ENCODE data around the gene CXCL13. TPM values are rescaled to one million over a fixed set of nuclear protein-coding genes. Genes with fewer than 3 reads are reported as not detected.

Gene CXCL13
- total RNA-seq, 1 experiment from 2014 or later = not detected

GRCh38 chr4:77624213-77624612 lies 18.6 kb downstream of the CXCL13 start:
- H3K9me3 Mint-ChIP-seq (ENCODE audit: low read depth, unreplicated experiment) = no peaks in the 10 kb centered on the region
- H3K4me1 Mint-ChIP-seq (ENCODE audit: low read depth, unreplicated experiment) = peaks cover 8% of the 10 kb centered on the region
- H3K36me3 Mint-ChIP-seq (ENCODE audit: insufficient read depth, unreplicated experiment) = no peaks in the 10 kb centered on the region
- intact Hi-C loops (cut with micrococcal nuclease; ENCODE audit: unreplicated experiment) = no loop called here
- no peak overlapping the region for H3K4me3 Mint-ChIP-seq (ENCODE audit: low read depth, unreplicated experiment)
- TF ChIP-seq CTCF (IDR thresholded peaks at IDR 0.05; ENCODE audit: unreplicated experiment) = no peak
- CTCF ChIA-PET = no interaction called here
- no TSS peak for BruUV-seq (replicated peaks)
- H3K27me3 Mint-ChIP-seq (ENCODE audit: unreplicated experiment) = no peaks in the 10 kb centered on the region
- no peak for DNase-seq
- no peak overlapping the region for H3K27ac Mint-ChIP-seq (ENCODE audit: unreplicated experiment)

GRCh38 chr4:77625485-77625884 lies 19.9 kb downstream of the CXCL13 start:
- Mint-ChIP-seq H3K36me3 (ENCODE audit: insufficient read depth, unreplicated experiment) (no peaks in the 10 kb centered on the region), H3K27ac (ENCODE audit: unreplicated experiment) (no peak overlapping the region), H3K4me1 (ENCODE audit: low read depth, unreplicated experiment) (no peaks in the 10 kb centered on the region), H3K4me3 (ENCODE audit: low read depth, unreplicated experiment) (no peak overlapping the region), H3K27me3 (ENCODE audit: unreplicated experiment) (no peaks in the 10 kb centered on the region), H3K9me3 (ENCODE audit: low read depth, unreplicated experiment) (no peaks in the 10 kb centered on the region)
- no TSS peak for BruUV-seq (replicated peaks)
- CTCF ChIA-PET = no interaction called here
- no peak for DNase-seq
- no peak for TF ChIP-seq CTCF (IDR thresholded peaks at IDR 0.05; ENCODE audit: unreplicated experiment)
- intact Hi-C loops (cut with micrococcal nuclease; ENCODE audit: unreplicated experiment) = no loop called here

GRCh38 chr4:77629885-77630284 lies 24.3 kb downstream of the CXCL13 start:
- intact Hi-C loops (cut with micrococcal nuclease; ENCODE audit: unreplicated experiment) = no loop called here
- Mint-ChIP-seq H3K4me3 (ENCODE audit: low read depth, unreplicated experiment) (no peak overlapping the region), H3K36me3 (ENCODE audit: insufficient read depth, unreplicated experiment) (no peaks in the 10 kb centered on the region), H3K9me3 (ENCODE audit: low read depth, unreplicated experiment) (no peaks in the 10 kb centered on the region), H3K27ac (ENCODE audit: unreplicated experiment) (no peak overlapping the region), H3K4me1 (ENCODE audit: low read depth, unreplicated experiment) (no peaks in the 10 kb centered on the region), H3K27me3 (ENCODE audit: unreplicated experiment) (no peaks in the 10 kb centered on the region)
- no TSS peak for BruUV-seq (replicated peaks)
- no peak for TF ChIP-seq CTCF (IDR thresholded peaks at IDR 0.05; ENCODE audit: unreplicated experiment)
- DNase-seq = no peak
- CTCF ChIA-PET = no interaction called here

- CTCF ChIA-PET = no interaction called here
- Mint-ChIP-seq H3K36me3 (ENCODE audit: insufficient read depth, unreplicated experiment) (no peaks in the 10 kb centered on the region), H3K27ac (ENCODE audit: unreplicated experiment) (no peak overlapping the region), H3K4me3 (ENCODE audit: low read depth, unreplicated experiment) (no peak overlapping the region), H3K9me3 (ENCODE audit: low read depth, unreplicated experiment) (no peaks in the 10 kb centered on the region), H3K4me1 (ENCODE audit: low read depth, unreplicated experiment) (no peaks in the 10 kb centered on the region), H3K27me3 (ENCODE audit: unreplicated experiment) (no peaks in the 10 kb centered on the region)
- intact Hi-C loops (cut with micrococcal nuclease; ENCODE audit: unreplicated experiment) = no loop called here
- no peak for TF ChIP-seq CTCF (IDR thresholded peaks at IDR 0.05; ENCODE audit: unreplicated experiment)
- BruUV-seq (replicated peaks) = no TSS peak
- DNase-seq = no peak
Measured at GRCh38 chr4:77631276-77631675, 25.7 kb downstream of the CXCL13 start.

Data from Calu3 (cell line).